D721Med (cell line): Measurements from ENCODE around the gene HSPA2.

Source experiments
- DNase-seq: peaks from one replicate; pipeline ENCODE4 v3.0.0; 2011; ENCODE audit warnings: low spot score; ENCODE audit not compliant: insufficient read length
- FAIRE-seq: peaks from 2 replicates; lab custom pipeline; 2011; peaks lifted over from hg19 to GRCh38; lab: Jason Lieb, UNC
- TF ChIP-seq, protein P1 (sequence below): IDR thresholded peaks from 2 replicates; pipeline ENCODE4 v1.5.1; 2012; ENCODE audit warnings: mild to moderate bottlenecking, control low read depth; ENCODE audit not compliant: insufficient read depth; ENCODE audit errors: missing control alignments

Gene HSPA2

DNA sequence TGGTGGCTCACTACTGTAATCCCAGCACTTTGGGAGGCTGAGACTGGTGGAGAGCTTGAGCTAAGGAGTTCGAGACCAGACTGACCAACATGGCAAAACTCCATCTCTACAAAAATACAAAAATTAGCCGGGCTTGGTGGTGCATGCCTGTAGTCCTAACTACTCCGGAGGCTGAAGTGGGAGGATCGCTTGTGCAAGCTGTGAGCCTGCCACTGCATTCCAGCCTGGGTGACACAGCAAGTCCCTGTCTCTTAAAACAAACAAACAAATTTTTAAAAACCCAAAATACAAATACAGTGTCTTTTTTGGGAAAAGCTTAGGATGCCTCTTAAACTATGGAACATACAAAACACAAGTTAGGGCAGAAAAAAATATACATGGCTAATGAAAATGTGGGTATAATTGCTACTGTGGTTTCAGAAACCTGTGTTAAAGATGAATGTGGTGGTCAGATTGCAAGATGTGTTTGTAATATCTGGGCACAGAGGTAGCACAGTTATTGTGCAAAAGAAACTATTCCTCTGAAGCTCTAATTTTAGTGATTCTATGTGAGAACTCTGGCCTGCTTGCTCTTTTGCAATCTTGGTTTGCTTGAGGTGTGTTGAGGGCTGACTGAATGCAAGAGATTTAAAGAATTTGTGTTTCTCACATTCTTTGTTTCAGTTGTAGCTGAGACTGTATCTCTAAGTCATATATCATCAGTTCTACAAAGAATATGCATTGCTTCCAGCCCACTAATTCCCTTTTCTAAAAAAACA, 3.9 kb upstream of the HSPA2 start:
- TF ChIP-seq, protein P1, sequence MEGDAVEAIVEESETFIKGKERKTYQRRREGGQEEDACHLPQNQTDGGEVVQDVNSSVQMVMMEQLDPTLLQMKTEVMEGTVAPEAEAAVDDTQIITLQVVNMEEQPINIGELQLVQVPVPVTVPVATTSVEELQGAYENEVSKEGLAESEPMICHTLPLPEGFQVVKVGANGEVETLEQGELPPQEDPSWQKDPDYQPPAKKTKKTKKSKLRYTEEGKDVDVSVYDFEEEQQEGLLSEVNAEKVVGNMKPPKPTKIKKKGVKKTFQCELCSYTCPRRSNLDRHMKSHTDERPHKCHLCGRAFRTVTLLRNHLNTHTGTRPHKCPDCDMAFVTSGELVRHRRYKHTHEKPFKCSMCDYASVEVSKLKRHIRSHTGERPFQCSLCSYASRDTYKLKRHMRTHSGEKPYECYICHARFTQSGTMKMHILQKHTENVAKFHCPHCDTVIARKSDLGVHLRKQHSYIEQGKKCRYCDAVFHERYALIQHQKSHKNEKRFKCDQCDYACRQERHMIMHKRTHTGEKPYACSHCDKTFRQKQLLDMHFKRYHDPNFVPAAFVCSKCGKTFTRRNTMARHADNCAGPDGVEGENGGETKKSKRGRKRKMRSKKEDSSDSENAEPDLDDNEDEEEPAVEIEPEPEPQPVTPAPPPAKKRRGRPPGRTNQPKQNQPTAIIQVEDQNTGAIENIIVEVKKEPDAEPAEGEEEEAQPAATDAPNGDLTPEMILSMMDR, result no peak
- FAIRE-seq, result no peak

GRCh38 chr14:64541261-64541971, 875 bp downstream of the HSPA2 start:
- DNase-seq, result no peak
- no peak for FAIRE-seq
- TF ChIP-seq, protein P1, result no peak

More for the DNA sequence above, 3.9 kb upstream of the HSPA2 start:
- DNase-seq, result no peak

GRCh38 chr14:64541972-64542835, 1.7 kb downstream of the HSPA2 start:
- no peak for FAIRE-seq
- TF ChIP-seq, protein P1, result no peak
- DNase-seq, result no peak

DNA sequence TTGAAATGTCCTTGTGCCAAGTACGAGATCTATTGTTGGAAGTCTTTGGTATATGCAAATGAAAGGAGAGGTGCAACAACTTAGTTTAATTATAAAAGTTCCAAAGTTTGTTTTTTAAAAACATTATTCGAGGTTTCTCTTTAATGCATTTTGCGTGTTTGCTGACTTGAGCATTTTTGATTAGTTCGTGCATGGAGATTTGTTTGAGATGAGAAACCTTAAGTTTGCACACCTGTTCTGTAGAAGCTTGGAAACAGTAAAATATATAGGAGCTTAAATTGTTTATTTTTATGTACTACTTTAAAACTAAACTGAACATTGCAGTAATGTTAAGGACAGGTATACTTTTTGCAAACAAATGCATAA, 2.3 kb downstream of the HSPA2 start:
- FAIRE-seq (no peak), DNase-seq (no peak)
- TF ChIP-seq, protein P1, result no peak

GRCh38 chr14:64544607-64545312, 4.2 kb downstream of the HSPA2 start:
- DNase-seq (no peak), FAIRE-seq (no peak)

GRCh38 chr14:64549016-64549415, 8.5 kb downstream of the HSPA2 start:
- FAIRE-seq (no peak), DNase-seq (no peak)

More at GRCh38 chr14:64544607-64545312, 4.2 kb downstream of the HSPA2 start:
- TF ChIP-seq, protein P1, result no peak

More at GRCh38 chr14:64549016-64549415, 8.5 kb downstream of the HSPA2 start:
- TF ChIP-seq, protein P1, result no peak
